Right lobe of liver (tissue), 6 donors: ENCODE data around the gene ALDH18A1. TPM values are rescaled to one million over a fixed set of nuclear protein-coding genes. Genes with fewer than 3 reads are reported as not detected.
A peak's percentile ranks its signal among the peaks of the same experiment; 100 is the strongest.

Experiments
- ATAC-seq, 4 donors: fragments of 200-7000 bp; cut with Tn5 transposase; one replicate each; pipeline ENCODE4 v1.9.1; 2020; ENCODE audit warnings: mild to moderate bottlenecking in 4 of 4, moderate library complexity in 4 of 4
- DNase-seq, 3 donors: peaks; one replicate each; pipeline ENCODE4 v3.0.0-alpha.2; 2020
- H3K27ac ChIP-seq, 3 donors: fragments of 200-600 bp; one replicate each; pipeline ENCODE4 v1.8.0; 2022
- H3K27me3 ChIP-seq, 2 donors: fragments of 200-600 bp; one replicate each; pipeline ENCODE4 v1.8.0; 2022
- H3K36me3 ChIP-seq, 4 donors: fragments of 200-600 bp; sonication (generic) in 1 of 4; one replicate each; pipeline versions ENCODE4 v1.5.1 to v1.8.0; 2017 to 2022; ENCODE audit warnings: control low read depth in 1 of 4
- H3K4me1 ChIP-seq, 4 donors: fragments of 200-600 bp; sonication (generic) in 1 of 4; one replicate each; pipeline versions ENCODE4 v1.5.1 to v1.8.0; 2017 to 2022; ENCODE audit warnings: control low read depth in 1 of 4
- H3K4me3 ChIP-seq, 3 donors: fragments of 200-600 bp; one replicate each; pipeline ENCODE4 v1.8.0; 2022
- H3K9me3 ChIP-seq, 4 donors: fragments of 200-600 bp; sonication (generic) in 1 of 4; one replicate each; pipeline versions ENCODE4 v1.5.1 to v1.8.0; 2017 to 2022; ENCODE audit warnings: control low read depth in 1 of 4
- CTCF ChIP-seq, 4 donors: fragments of 200-600 bp in 3 of 4; fragments of 450-650 bp in 1 of 4; IDR thresholded peaks; one replicate each; pipeline versions ENCODE4 v1.5.1 to v1.8.0; 2016 to 2022; ENCODE audit warnings: antibody characterized with exemption in 4 of 4, mild to moderate bottlenecking in 2 of 4
- POLR2A ChIP-seq: fragments of 450-650 bp; IDR thresholded peaks from one replicate; pipeline ENCODE4 v1.6.1; 2017; ENCODE audit warnings: antibody characterized with exemption, mild to moderate bottlenecking
- WGBS: methylation state at CpG from one replicate; pipeline ENCODE4 v1.1.6; 2018; ENCODE audit warnings: low coverage, low lambda C conversion rate; ENCODE audit not compliant: insufficient coverage; ENCODE audit errors: missing lambda C conversion rate; 5-methylcytosine and 5-hydroxymethylcytosine counted together
- intact Hi-C, 2 donors: fragments of 100-400 bp; cut with DNase I; formaldehyde crosslinking; loops; one replicate each; pipeline versions ENCODE4 v1.11.2 to v1.14.1; 2022
- total RNA-seq, 6 experiments: library from RNA; depleted of rRNA in 2 of 6; stranded (reverse); fragments of >200 nt in 2 of 6; fragmentation: NEBNext Ultra II Directional in 3 of 6; extraction: Animal tissue kit (Norgen Biotek cat#: 25700) in 3 of 6; gene quantifications; one replicate each; pipeline versions ENCODE4 v1.1.0 to v1.2.4, GENCODE V29; 2016 to 2023
- donor health status: DM: no; HTN: yes; CAD: no.
- donor health status: DM: no; HTN: no; CAD: no.
- donor health status: DM: no; HTN: no; CAD: no.
- donor health status: DM: no; HTN: yes; CAD: no.
- donor health status: DM: no; HTN: yes; CAD: no.

The ALDH18A1 gene
- total RNA-seq, 6 experiments from 2014 or later, result 28.4 to 41.2 (median 34.4) TPM

- H3K9me3 ChIP-seq, result no peaks in the 10 kb centered on the region
- DNase-seq (no peak), ATAC-seq (no peak)
- no peak overlapping the region for H3K27ac ChIP-seq
- peaks cover 0 to 43% (median 18%) of the 10 kb centered on the region in 4 donors for H3K36me3 ChIP-seq
- intact Hi-C loops, result no loop called here
- no peak overlapping the region for H3K4me3 ChIP-seq
- no peaks in the 10 kb centered on the region for H3K27me3 ChIP-seq
- TF ChIP-seq CTCF (IDR thresholded peaks at IDR 0.05), result no peak
- peaks cover 0 to 8% (median 0%) of the 10 kb centered on the region in 4 donors for H3K4me1 ChIP-seq
- WGBS, result no CpG with 5 or more reads among the region's 4 CpGs
These were observed 38.4 kb downstream of the ALDH18A1 start for GRCh38 chr10:95618101-95618500.

GRCh38 chr10:95616446-95616845 is 40.1 kb downstream of the ALDH18A1 start:
- H3K27ac ChIP-seq, result no peak overlapping the region
- DNase-seq (no peak), ATAC-seq (no peak)
- intact Hi-C loops, result no loop called here
- no peaks in the 10 kb centered on the region for H3K9me3 ChIP-seq
- no peaks in the 10 kb centered on the region for H3K27me3 ChIP-seq
- peaks cover 0 to 14% (median 2%) of the 10 kb centered on the region in 4 donors for H3K4me1 ChIP-seq
- no peak overlapping the region for H3K4me3 ChIP-seq
- WGBS, result 90% methylated on average over 2 of the region's 4 CpGs
- TF ChIP-seq CTCF (IDR thresholded peaks at IDR 0.05) (no peak), POLR2A (no peak)
- peaks cover 0 to 49% (median 19%) of the 10 kb centered on the region in 4 donors for H3K36me3 ChIP-seq

GRCh38 chr10:95613330-95613729 is 43.2 kb downstream of the ALDH18A1 start:
- peaks cover 0 to 77% (median 21%) of the 10 kb centered on the region in 4 donors for H3K36me3 ChIP-seq
- H3K27me3 ChIP-seq, result no peaks in the 10 kb centered on the region
- H3K27ac ChIP-seq, result peak overlapping the region in 2 of 3 donors; percentile 61 to 71
- ATAC-seq, result peak; percentile 68 to 88 (median 82)
- no peaks in the 10 kb centered on the region for H3K9me3 ChIP-seq
- intact Hi-C loops, result no loop called here
- TF ChIP-seq CTCF (IDR thresholded peaks at IDR 0.05) (no peak), POLR2A (no peak)
- no peak overlapping the region for H3K4me3 ChIP-seq
- WGBS, result 19% methylated on average over 2 of the region's 2 CpGs
- peaks cover 0 to 14% (median 2%) of the 10 kb centered on the region in 4 donors for H3K4me1 ChIP-seq
- DNase-seq, result no peak

- no peak for ATAC-seq
- DNase-seq, result no peak
- H3K9me3 ChIP-seq, result no peaks in the 10 kb centered on the region
- H3K36me3 ChIP-seq, result peaks cover 0 to 68% (median 24%) of the 10 kb centered on the region in 4 donors
- H3K27ac ChIP-seq, result no peak overlapping the region
- no peak for TF ChIP-seq POLR2A
- no peak for TF ChIP-seq CTCF (IDR thresholded peaks at IDR 0.05)
- H3K4me1 ChIP-seq, result peaks cover 0 to 14% (median 2%) of the 10 kb centered on the region in 4 donors
- WGBS, result 86% methylated on average over 1 of the region's 3 CpGs
- intact Hi-C loops, result no loop called here
- H3K27me3 ChIP-seq, result no peaks in the 10 kb centered on the region
- H3K4me3 ChIP-seq, result no peak overlapping the region
These were observed 45.8 kb downstream of the ALDH18A1 start for GRCh38 chr10:95610727-95611126.

GRCh38 chr10:95606922-95607321 is 49.6 kb downstream of the ALDH18A1 start:
- H3K27me3 ChIP-seq, result no peaks in the 10 kb centered on the region
- ATAC-seq (no peak), DNase-seq (no peak)
- H3K4me3 ChIP-seq, result no peak overlapping the region
- peaks cover 0 to 36% (median 15%) of the 10 kb centered on the region in 4 donors for H3K36me3 ChIP-seq
- H3K27ac ChIP-seq, result no peak overlapping the region
- intact Hi-C loops, result loop anchor here in 1 of 2 donors (10.0 kb wide), 1 partner anchor 222 kb away; no protein-coding TSS in a partner anchor
- H3K9me3 ChIP-seq, result no peaks in the 10 kb centered on the region
- H3K4me1 ChIP-seq, result no peaks in the 10 kb centered on the region
- WGBS, result 88% methylated on average over 3 of the region's 3 CpGs
- TF ChIP-seq POLR2A, result no peak
- TF ChIP-seq CTCF (IDR thresholded peaks at IDR 0.05), result no peak
